ENCODE data around the gene GHRHR. TPM values are rescaled to one million over a fixed set of nuclear protein-coding genes. Genes with fewer than 3 reads are reported as not detected.

Gene GHRHR
- total and polyA plus RNA-seq, 2 donors from 2014 or later, result 0.75 TPM; not detected in 1

DNA sequence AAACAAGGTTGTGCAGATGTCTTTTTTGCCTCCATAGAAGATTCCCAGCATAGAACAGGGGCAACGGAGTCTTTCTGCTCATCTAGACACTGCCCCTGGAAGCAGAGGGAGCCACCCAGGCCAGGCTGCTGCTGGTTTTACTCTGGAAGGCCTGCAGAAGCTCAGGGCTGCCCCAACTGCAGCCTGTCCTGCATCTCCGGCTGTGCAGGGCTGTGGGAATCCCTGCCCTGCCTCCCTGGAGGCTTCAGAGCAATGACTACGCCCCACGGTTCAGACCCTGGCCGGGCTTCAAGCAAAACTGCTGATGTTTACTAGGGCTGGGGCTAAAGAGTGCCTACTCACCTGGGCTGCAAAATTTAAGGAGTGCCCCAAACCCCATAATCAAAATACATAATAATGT is 43.9 kb downstream of the GHRHR start:
- H3K27ac ChIP-seq (ENCODE audit: low read depth in 2 of 2, low read length in 2 of 2), result no peak overlapping the region
- H3K27me3 ChIP-seq (ENCODE audit: control insufficient read depth, insufficient read depth, low read length), result no peaks in the 10 kb centered on the region
- no peak for DNase-seq
- intact Hi-C loops (cut with DNase I), result no loop called here
- FAIRE-seq, result no peak
- H3K9ac ChIP-seq (ENCODE audit: low read length in 3 of 3), result no peak overlapping the region
- H3K36me3 ChIP-seq (ENCODE audit: control insufficient read depth in 2 of 3, insufficient read depth in 3 of 3, low read length in 3 of 3), result no peaks in the 10 kb centered on the region
- TF ChIP-seq, protein P1, sequence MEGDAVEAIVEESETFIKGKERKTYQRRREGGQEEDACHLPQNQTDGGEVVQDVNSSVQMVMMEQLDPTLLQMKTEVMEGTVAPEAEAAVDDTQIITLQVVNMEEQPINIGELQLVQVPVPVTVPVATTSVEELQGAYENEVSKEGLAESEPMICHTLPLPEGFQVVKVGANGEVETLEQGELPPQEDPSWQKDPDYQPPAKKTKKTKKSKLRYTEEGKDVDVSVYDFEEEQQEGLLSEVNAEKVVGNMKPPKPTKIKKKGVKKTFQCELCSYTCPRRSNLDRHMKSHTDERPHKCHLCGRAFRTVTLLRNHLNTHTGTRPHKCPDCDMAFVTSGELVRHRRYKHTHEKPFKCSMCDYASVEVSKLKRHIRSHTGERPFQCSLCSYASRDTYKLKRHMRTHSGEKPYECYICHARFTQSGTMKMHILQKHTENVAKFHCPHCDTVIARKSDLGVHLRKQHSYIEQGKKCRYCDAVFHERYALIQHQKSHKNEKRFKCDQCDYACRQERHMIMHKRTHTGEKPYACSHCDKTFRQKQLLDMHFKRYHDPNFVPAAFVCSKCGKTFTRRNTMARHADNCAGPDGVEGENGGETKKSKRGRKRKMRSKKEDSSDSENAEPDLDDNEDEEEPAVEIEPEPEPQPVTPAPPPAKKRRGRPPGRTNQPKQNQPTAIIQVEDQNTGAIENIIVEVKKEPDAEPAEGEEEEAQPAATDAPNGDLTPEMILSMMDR (IDR thresholded peaks at IDR 0.05; ENCODE audit: borderline replicate concordance, extremely low read depth, insufficient read depth), result no peak
- no peaks in the 10 kb centered on the region for H3K9me3 ChIP-seq (ENCODE audit: control insufficient read depth in 2 of 3, insufficient read depth in 1 of 3, low read length in 3 of 3)
- H3K4me1 ChIP-seq (ENCODE audit: control insufficient read depth in 2 of 3, insufficient read depth in 2 of 3, low read depth in 1 of 3, low read length in 3 of 3), result no peaks in the 10 kb centered on the region
- no peak overlapping the region for H3K4me3 ChIP-seq (ENCODE audit: low read length in 3 of 3)

DNA sequence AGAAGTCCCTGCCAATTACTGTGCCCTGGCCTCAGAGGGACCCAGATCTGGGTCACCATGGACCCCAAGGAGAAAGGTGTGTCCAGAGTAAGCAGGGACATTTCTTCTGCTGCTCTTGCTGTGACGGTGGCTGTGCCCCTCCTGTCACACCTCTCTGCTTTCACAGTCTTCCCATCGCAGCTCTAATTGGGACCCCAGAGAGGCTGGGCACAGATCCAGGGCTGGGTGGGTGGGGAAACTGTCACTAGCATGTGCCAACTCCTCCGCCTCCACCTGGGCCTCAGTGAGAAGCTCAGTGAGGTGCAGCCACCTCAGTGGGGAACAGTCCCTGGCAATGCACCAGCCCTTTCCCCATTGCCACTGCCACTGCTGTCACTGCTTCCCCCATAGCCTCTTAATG is 51.1 kb downstream of the GHRHR start:
- TF ChIP-seq, protein P1 (IDR thresholded peaks at IDR 0.05; ENCODE audit: borderline replicate concordance, extremely low read depth, insufficient read depth), result no peak
- H3K27ac ChIP-seq (ENCODE audit: low read depth in 2 of 2, low read length in 2 of 2), result no peak overlapping the region
- H3K36me3 ChIP-seq (ENCODE audit: control insufficient read depth in 2 of 3, insufficient read depth in 3 of 3, low read length in 3 of 3), result no peaks in the 10 kb centered on the region
- FAIRE-seq (no peak), DNase-seq (no peak)
- no peaks in the 10 kb centered on the region for H3K27me3 ChIP-seq (ENCODE audit: control insufficient read depth, insufficient read depth, low read length)
- intact Hi-C loops (cut with DNase I), result no loop called here
- H3K4me1 ChIP-seq (ENCODE audit: control insufficient read depth in 2 of 3, insufficient read depth in 2 of 3, low read depth in 1 of 3, low read length in 3 of 3), result no peaks in the 10 kb centered on the region
- no peaks in the 10 kb centered on the region for H3K9me3 ChIP-seq (ENCODE audit: control insufficient read depth in 2 of 3, insufficient read depth in 1 of 3, low read length in 3 of 3)
- no peak overlapping the region for H3K9ac ChIP-seq (ENCODE audit: low read length in 3 of 3)
- H3K4me3 ChIP-seq (ENCODE audit: low read length in 3 of 3), result no peak overlapping the region

DNA sequence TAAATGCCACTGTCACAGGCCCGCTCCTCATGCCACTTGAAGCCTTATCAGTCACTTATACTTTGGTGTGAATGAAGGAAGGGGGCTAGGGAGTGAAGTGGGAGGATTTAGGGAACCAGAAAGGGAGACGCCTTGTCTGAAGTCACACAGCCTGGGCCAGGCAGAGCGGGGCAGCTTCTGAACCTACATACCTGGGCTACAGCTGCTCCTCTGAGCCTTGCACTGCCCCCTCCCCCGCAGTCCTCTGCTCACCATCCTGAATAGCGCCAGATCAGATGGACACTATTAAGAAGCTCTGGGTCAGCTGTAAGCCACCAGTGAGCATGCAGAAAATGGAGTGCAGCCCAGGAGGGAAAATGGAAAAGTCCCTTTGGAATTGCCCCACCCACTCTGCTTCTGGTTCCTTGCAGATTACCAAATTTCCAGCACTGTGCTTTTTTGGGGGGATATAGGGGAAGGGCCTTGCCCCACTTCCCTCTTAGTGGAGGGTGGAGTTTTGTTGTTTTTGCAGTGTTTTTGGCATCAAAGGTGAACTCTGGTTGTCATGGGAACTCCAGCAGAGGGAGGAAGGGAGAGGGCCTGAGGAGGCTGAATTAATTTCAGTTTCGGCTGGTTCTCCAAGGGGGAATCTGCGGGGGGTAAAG is 53.4 kb downstream of the GHRHR start:
- Histone ChIP-seq H3K4me1 (ENCODE audit: control insufficient read depth in 2 of 3, insufficient read depth in 2 of 3, low read depth in 1 of 3, low read length in 3 of 3) (no peaks in the 10 kb centered on the region), H3K27ac (ENCODE audit: low read depth in 2 of 2, low read length in 2 of 2) (no peak overlapping the region), H3K4me3 (ENCODE audit: low read length in 3 of 3) (no peak overlapping the region), H3K27me3 (ENCODE audit: control insufficient read depth, insufficient read depth, low read length) (no peaks in the 10 kb centered on the region), H3K9me3 (ENCODE audit: control insufficient read depth in 2 of 3, insufficient read depth in 1 of 3, low read length in 3 of 3) (no peaks in the 10 kb centered on the region), H3K36me3 (ENCODE audit: control insufficient read depth in 2 of 3, insufficient read depth in 3 of 3, low read length in 3 of 3) (no peaks in the 10 kb centered on the region), H3K9ac (ENCODE audit: low read length in 3 of 3) (no peak overlapping the region)
- FAIRE-seq (no peak), DNase-seq (peak in 3 of 5 donors; percentile 8 to 34 (median 24))
- intact Hi-C loops (cut with DNase I), result no loop called here
- TF ChIP-seq, protein P1 (IDR thresholded peaks at IDR 0.05; ENCODE audit: borderline replicate concordance, extremely low read depth, insufficient read depth), result no peak

DNA sequence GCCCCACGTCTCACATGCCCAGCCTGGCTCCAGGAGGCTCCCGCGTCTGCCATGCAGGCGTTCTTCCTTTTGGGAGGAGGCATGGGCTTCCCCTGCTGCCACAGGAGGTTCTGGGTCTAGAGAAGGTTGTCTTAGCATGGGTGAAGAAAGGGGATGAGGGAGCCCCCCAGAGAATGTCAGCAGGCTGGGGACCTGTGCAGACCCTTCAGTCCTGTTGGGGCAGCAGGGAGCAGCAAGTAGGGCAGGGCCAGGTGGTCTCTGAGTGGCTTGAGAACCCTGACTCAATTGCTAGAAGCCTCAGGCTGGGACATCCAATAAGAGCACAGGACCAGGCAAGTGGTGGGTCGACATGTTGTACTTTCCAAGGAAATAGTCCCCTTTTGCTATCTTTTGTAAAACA is 54.0 kb downstream of the GHRHR start:
- Histone ChIP-seq H3K4me1 (ENCODE audit: control insufficient read depth in 2 of 3, insufficient read depth in 2 of 3, low read depth in 1 of 3, low read length in 3 of 3) (no peaks in the 10 kb centered on the region), H3K9me3 (ENCODE audit: control insufficient read depth in 2 of 3, insufficient read depth in 1 of 3, low read length in 3 of 3) (no peaks in the 10 kb centered on the region), H3K4me3 (ENCODE audit: low read length in 3 of 3) (no peak overlapping the region), H3K27me3 (ENCODE audit: control insufficient read depth, insufficient read depth, low read length) (no peaks in the 10 kb centered on the region), H3K9ac (ENCODE audit: low read length in 3 of 3) (no peak overlapping the region), H3K27ac (ENCODE audit: low read depth in 2 of 2, low read length in 2 of 2) (no peak overlapping the region), H3K36me3 (ENCODE audit: control insufficient read depth in 2 of 3, insufficient read depth in 3 of 3, low read length in 3 of 3) (no peaks in the 10 kb centered on the region)
- FAIRE-seq (no peak), DNase-seq (no peak)
- TF ChIP-seq, protein P1 (IDR thresholded peaks at IDR 0.05; ENCODE audit: borderline replicate concordance, extremely low read depth, insufficient read depth), result no peak
- intact Hi-C loops (cut with DNase I), result no loop called here

Measured in kidney (tissue), 14 donors.